HG02623 (cell line): ENCODE data around the gene CSNK2B.

ENCODE experiments used
- ATAC-seq: cut with Tn5 transposase; IDR thresholded peaks from one replicate; pipeline ENCODE4 v1.9.1; 2021; ENCODE audit warnings: moderate library complexity; ENCODE audit not compliant: unreplicated experiment

CSNK2B gene

GRCh38 chr6:31660381-31661261, 5.3 kb upstream of the CSNK2B start, which contains the start of gene C6orf47:
Gene C6orf47 (minus strand): TSS chr6:31660778. CDS start chr6:31659947, 831 bp downstream.
- peak; percentile 53 for ATAC-seq

GRCh38 chr6:31661262-31662123, 4.4 kb upstream of the CSNK2B start:
- ATAC-seq = no peak

DNA sequence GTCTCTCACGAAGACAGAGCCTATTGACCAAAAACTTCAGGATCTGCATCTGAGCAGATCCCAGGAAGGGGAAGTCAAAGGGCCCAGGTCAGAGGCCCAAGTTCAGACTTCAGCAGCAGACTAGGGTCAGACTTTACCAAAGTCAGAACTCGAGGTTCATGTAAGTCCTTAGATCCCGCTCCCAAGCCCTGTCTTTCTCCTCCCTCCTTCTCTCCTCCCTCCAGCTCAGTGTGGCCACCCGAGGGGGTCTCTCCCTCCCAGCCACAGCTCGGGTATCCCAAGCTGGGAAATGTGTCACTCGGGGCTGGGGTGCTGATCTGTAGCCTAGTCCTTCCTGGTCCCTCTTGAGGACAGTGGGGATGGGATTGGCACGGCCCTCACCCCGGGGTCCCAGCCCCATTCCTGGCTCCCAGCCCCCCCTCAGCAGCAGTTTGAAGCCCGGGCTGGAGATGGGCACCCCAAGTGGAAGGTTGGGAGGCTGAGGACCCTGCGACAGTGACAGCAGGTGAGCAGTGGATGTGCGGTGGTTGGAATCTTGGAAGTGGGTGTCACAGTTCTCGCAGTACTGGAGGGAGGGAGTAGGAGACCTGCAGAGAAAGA, 3.7 kb upstream of the CSNK2B start:
- ATAC-seq = no peak

DNA sequence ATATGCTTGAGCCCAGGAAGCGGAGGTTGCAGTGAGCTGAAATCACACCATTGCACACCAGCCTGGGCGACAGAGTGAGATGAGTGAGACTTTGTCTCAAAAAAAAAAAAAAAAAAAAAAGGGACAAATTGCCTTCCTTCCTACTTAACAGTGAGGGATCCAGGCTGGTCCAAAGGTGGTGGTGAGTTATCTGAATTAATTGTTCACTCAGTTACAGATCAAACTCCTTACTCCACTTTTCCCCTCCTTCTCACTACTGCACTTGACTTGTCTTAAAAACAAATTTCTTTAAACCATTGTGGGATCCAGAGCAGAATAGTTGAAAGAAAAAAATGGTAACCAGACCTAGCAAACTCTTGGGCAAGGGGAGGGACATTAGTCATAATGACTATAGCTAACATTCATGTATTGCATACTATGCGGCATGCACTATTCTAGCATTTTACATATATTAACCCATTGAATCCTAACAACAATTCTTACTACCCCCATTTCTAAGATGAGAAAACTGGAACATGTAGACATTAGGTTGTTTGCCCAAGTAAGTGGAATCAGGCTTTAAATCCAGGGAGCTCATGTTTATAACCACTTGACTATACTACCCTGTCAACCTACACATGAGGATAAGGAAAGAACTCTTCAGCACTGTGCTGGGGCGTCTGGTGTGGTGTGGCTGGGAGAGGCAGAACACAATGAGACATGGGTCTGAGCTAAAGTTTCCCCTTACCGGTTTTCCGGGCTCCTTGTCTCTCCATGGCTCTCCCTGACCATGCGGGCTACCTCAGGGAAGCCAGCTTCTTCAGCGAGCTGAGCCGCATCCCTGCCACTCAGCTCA, 2.5 kb upstream of the CSNK2B start:
- no peak for ATAC-seq

- no peak for ATAC-seq
These were observed 1.7 kb upstream of the CSNK2B start for GRCh38 chr6:31663961-31664789.

DNA sequence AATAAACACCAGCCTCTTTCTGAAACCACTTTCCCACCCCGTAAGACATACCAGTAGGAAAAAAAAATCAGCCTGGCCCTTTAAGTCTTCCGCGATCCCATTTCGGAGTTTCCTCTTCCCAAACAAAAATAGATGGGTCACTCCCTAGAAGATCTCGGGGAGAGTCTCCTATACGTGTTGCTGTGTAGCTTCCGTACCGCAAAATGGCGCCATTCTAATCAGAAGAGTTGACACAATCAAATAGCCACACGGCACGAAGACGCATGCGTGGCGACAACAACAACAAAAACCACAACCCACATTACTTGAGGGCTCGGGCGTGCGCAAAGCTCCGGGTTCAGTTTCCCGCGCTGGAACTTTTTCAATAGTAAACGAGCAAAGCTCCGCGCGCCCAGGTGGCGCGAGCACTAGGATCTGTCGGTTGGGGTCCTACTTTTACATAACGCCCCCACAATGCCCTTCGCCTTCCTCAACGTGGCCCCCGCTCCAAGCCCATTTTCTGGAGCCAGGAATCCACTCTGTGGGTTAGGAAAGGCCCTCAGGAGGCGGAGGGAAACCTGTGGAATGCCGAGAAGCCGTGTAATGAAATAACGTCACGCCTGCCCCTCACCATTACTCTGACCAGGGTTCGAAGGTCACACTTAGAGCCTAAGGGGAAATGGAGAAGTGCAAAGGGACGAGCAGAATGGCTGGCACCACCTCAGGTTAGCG, 935 bp upstream of the CSNK2B start, which contains the start of gene GPANK1:
GPANK1 (minus strand) TSS at position 208 of the 711 bp plus-strand sequence. CDS start 519 bp downstream, outside the sequence.
- no peak for ATAC-seq

DNA sequence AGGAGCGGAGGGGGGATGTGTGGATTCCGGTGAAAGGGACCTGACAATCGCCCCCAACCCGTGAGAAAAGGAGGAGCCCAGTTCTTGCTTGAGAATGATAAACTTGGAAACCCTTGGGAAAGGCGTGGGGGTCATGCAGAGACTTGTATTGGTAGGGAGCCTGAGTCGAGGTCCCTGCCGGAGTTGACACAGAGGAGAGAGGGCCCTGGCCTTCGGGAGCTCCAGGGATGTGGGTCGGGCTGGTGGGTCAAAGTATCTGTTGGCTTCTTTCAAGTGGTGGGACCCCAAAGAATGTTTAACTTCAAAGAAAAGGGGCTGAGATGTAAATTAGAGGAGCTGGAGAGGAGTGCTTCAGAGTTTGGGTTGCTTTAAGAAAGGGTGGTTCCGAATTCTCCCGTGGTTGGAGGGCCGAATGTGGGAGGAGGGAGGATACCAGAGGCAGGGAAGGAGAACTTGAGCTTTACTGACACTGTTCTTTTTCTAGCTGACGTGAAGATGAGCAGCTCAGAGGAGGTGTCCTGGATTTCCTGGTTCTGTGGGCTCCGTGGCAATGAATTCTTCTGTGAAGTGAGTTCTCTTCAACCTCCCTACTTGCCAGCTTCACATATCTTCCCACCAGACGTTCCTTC, 571 bp downstream of the CSNK2B start:
- ATAC-seq = no peak

DNA sequence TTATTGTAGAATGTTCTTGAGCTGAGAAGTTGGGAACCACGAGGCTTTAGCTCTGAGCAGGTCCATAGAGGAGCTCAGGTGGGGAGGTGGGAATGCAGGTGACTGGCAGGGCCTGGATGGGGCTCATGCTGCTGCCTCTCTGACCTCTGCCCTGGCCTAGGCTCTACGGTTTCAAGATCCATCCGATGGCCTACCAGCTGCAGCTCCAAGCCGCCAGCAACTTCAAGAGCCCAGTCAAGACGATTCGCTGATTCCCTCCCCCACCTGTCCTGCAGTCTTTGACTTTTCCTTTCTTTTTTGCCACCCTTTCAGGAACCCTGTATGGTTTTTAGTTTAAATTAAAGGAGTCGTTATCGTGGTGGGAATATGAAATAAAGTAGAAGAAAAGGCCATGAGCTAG, 3.8 kb downstream of the CSNK2B start, which contains the start of gene LY6G5B:
LY6G5B (plus strand) TSS at position 301 of the 400 bp plus-strand sequence. CDS start 975 bp downstream, outside the sequence.
- no peak for ATAC-seq

- ATAC-seq = no peak
These were observed 10.5 kb downstream of the CSNK2B start for GRCh38 chr6:31676322-31676903.

DNA sequence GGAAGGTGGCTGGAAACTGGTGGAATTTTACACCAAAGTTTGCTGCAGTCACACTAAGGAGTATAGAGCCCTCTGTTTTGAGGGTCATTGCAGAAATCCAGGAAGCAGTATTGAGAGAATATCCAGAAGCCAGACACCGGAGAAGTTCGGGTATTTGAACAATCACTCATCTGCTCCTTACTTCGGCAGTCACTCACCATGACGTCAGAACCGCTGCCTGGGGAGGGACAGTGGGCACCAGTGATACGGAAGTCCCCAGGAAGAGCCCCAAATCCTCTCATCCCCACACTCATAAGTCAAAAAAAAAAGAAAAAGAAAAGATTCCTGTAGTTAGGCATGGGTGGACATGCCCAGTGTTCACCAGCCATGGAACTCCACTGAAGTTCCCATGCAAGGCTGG, 11.0 kb downstream of the CSNK2B start:
- ATAC-seq = no peak

- no peak for ATAC-seq
These were observed 12.1 kb downstream of the CSNK2B start for GRCh38 chr6:31677955-31678354.

DNA sequence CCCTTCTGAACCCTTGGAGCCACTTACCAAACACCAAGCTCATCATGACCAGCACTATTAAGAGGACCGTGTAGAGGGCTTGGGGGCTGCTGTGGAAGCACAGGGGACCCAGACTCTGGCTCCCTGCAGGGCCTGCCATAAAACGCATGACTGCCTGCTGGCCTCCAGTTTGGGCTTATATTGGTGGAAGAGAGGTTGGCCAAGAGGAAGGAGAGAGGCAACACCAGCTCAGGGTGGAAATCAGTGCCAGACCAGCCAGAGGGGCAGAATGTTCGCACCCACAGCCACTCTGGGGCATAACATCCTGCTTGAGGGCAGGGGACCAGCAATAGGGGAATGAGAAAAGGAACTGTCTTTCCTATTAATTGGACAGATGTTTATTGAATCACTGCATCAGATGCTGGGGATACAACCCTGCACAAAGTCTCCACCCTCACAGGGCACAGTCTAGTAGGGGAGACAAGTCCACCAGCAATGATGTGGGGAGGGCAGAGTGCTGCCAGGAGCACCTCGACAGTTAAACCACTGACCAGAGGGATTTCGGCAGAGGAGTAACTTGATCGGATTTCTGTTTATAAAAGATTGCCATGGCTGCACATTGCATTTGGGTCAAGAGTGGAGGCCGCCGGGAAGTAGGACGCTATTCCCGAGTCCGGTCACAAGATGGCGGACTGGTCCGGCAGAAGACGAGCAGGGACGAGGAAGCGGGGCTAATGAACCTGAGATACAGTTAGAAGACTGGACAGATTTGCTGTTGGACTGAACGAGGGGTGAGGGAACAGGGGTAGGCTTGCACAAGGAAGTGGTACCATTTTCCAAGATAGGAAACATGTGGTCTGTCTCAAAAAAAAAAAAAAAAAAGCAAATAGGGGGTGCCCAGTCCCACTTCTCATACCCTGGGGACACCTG, 14.6 kb downstream of the CSNK2B start, which contains the start of gene LY6G5C:
LY6G5C (minus strand) TSS at position 842 of the 909 bp plus-strand sequence; CDS start at position 148, 694 bp downstream.
- no peak for ATAC-seq

DNA sequence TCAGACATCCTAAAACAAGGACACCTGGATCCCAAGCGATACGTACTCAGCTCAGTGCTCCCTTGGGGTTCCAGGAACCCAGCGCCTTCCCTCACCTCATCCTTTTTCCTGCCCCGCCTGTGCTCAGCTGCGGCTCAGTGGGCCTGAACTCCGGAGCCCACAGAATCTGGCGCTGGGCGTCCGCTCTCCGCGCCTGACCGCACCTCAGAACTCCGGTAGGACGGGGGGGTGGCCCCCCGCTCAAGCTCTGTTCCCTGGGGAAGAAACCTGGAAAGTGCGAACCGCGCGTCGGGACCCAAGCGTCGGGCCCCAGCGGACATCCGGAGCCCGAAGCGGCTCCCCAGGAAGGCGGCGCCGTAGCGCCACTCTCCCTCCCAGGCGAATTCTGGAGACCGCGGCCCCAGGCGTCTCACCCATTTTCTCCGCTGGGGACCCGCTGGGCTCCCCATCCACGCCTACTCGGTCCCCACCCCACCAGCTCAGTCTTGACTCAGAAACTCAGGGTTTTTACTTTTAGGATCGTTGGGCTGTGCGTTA, 15.3 kb downstream of the CSNK2B start:
- no peak for ATAC-seq

- no peak for ATAC-seq
These were observed 17.7 kb downstream of the CSNK2B start for GRCh38 chr6:31683591-31683990.

DNA sequence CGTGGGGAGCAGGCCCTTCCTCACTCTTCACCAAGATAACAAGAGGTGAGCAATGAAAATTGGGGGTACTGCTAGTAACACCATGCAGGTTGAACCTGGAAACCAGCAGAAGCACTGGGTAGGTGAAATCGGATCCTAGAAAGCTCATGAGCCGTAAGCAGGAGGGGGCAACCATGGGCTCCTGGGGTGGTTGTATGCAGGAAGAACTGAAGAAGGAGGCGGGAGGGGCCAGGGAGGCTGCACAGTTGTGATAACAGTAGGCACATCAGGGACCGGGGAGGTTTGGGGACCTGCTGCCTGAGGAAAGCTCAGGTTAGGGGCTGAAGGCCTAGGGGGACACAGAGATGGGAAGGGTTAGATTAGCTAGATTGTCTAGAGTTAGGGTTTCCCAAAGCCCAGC, 20.6 kb downstream of the CSNK2B start:
- ATAC-seq = no peak

DNA sequence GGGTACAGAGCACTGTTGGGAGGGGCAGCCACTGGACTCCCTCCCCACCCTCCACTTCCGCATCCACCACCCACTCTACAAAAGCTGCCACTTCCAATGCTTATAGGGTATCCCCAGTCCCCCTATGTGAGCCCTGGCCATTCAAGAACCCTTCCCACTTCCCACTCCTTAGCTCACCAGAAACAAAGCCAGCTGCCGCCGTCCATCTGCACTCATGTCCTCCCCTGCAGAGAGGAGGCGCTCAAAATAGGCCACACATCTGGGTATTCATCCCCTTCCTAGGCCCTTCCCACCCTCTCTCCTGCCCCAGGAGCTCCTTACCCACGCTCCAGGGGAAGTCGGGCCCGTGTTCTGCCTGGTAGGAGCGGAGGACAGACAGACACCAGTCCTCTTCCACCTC, 21.4 kb downstream of the CSNK2B start:
- ATAC-seq = no peak
